ENCODE results near the gene LDHB.
"Not testable (repeated sequence)": the region's sequence is repeated elsewhere in the genome, so short reads cannot be mapped to it uniquely, and the experiment has no call there.

LDHB gene

DNA sequence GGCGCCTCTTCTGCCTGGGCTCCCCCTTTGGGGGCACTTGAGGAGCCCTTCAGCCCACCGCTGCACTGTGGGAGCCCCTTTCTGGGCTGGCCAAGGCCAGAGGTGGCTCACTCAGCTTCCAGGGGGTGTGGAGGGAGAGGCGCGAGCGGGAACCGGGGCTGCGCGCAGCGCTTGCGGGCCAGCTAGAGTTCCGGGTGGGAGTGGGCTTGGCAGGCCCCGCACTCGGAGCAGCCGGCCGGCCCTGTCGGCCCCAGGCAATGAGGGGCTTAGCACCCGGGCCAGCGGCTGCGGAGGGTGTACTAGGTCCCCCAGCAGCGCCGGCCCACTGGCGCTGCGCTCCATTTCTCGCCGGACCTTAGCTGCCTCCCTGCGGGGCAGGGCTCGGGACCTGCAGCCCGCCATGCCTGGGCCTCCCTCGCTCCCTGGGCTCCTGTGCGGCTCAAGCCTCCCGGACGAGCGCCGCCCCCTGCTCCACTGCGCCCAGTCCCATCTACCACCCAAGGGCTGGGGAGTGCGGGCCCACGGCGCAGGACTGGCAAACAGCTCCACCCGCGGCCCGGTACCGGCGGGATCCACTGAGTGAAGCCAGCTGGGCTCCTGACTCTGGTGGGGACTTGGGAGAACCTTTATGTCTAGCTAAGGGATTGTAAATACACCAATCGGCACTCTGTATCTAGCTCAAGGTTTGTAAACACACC is 3.9 kb upstream of the LDHB start:
- DNase-seq = not testable (repeated sequence)

GRCh38 chr12:21659383-21659782 is 1.7 kb upstream of the LDHB start:
- DNase-seq = no peak

- DNase-seq = peak; percentile 83
Measured at GRCh38 chr12:21656905-21657325, 727 bp downstream of the LDHB start.

GRCh38 chr12:21655591-21655990 is 2.1 kb downstream of the LDHB start:
- DNase-seq = no peak

DNA sequence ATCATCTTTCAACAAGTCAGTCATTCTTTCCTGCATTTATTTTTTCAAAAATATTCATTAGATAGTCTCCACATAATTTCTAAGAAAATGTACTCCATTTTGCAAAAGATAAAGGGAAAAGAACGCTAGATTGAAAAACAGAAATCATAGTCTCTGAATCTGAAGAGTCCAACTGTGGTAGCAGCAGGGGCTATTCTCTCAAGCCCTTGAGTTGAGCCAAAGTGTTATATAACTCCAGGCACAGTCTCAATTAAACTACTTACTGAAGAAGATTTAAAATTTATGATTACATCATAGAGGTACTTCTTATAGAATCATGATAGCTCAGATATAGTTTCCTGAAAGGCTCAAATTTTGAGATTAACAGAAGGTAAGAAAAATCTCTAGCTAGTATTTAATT is 5.8 kb downstream of the LDHB start:
- DNase-seq = no peak

DNA sequence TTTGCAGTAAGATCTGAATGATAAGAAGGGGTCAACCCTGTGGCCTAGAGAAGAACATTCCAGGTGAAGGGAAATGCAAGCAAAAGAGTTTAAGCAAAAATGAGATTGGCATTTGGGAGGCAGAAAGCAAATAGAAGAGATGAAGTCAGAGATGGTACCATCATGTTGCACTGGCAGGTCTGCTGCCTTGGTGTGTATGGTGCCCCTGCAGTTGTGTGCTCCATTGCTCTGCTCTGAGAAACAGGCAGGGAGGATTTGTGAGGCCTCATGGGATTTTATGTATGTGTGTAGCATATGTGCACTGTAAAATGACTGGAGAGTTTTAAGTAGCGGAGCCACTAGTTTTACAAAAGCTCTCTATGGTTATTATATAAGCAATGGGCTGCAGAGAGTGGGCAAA is 6.6 kb downstream of the LDHB start:
- DNase-seq = no peak

- no peak for DNase-seq
Measured at GRCh38 chr12:21649034-21649433, 8.6 kb downstream of the LDHB start.

DNA sequence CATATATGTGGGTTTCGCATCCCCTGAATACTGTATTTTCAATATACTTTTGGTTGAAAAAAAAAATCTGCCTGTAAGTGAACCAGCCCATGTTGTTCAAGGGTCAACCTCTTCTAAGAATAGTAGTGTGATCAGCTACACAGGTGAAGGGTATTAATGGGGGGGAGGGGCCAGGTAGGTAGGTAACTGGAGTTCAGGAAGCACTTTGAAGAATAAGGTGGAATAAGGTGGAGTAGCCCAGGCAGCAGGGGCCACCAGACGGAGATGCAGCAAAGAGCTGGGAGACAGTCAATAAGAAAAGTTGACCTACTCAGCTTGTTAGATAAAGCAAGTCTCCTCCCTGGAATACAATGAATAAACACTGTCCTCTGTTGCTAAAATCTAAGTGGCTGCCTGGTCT is 9.3 kb downstream of the LDHB start:
- no peak for DNase-seq

- DNase-seq = no peak
Measured at GRCh38 chr12:21647179-21647578, 10.5 kb downstream of the LDHB start.

- DNase-seq = not testable (repeated sequence)
Measured at GRCh38 chr12:21645041-21645500, 12.6 kb downstream of the LDHB start.

GRCh38 chr12:21644516-21644915 is 13.1 kb downstream of the LDHB start:
- no peak for DNase-seq

DNA sequence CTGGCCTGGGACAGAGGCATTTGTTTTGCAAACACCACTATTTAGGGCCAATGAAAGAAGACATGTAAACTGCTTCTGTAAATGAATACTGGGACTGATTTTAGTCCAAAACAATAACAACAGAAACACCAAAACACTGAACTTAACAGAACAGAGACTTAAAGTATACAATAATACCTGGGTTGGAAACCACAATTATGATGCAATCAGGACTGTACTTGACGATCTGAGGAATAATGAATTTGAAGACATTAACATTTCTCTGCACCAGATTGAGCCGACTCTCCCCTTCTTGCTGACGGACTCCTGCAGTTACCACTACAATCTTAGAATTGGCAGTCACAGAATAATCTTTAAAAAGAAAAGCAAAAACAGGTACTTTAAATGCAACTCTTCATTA is 13.9 kb downstream of the LDHB start:
- DNase-seq = no peak

DNA sequence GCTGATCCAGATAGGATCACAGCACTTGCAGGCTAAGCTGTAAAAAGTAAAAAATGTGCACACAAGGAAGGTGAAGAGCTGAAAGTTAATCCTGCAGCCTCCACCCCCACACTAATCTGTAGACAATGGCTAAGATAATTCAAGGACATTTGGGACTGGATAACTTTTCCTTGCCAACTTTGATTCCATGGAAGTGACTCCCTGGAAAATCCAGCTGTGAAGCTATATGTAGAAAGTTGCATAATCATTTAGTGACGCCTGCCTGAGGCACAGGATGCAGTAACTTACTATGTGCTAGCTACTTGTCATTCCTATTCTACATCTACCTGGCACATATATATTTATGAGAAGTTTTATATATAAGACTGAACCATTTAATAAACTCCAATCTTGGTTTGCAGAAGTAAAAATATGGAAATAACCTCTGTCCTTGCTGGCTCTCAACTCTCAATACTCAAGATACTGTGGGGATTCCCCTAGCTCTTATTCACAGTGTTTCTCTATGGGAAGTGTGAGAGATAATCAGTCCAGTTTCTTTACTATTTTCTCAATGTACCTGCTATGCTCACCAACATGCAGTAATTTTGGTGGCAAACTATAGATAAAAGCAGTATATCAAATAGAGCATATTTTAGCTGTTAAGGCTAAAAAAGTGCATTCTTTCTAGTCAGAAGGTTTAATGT is 14.8 kb downstream of the LDHB start:
- DNase-seq = no peak

DNA sequence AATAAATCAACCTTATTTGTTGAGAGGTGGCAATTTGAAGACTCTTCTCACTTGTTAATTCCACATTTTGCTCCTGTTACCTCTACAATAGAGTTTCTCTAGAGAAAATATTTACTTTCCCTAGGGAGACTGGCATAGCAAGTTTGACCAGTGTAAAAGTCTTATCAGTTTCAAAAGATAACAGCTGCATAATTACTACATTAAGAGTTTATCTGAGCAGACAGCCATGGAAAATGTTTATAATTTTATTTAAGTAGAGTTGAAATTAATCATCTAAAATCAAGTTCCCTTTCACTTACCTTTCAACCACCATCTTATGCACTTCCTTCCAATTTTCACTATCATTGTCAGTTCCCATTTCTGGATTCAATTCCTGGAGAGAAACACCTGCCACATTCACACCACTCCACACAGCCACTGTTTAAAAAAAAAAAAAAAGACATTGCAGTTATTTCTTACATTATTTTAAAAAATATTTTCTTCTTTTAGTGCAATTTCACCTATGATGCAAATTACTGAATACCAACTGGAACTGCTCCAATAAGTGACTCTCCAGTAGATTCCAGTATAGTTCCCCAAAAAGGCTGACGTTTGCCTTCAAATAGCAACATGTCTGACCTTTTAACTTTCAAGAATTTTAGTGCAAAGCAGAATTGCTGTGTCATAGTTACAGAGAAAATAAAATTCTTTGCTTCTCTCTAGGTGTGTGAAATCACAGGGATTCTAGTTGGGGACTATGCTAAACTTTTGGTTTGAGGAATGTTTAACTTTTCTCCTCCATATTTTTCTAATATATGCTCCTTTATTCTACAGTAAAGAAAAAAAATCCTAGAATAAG is 19.4 kb downstream of the LDHB start:
- DNase-seq = no peak

DNA sequence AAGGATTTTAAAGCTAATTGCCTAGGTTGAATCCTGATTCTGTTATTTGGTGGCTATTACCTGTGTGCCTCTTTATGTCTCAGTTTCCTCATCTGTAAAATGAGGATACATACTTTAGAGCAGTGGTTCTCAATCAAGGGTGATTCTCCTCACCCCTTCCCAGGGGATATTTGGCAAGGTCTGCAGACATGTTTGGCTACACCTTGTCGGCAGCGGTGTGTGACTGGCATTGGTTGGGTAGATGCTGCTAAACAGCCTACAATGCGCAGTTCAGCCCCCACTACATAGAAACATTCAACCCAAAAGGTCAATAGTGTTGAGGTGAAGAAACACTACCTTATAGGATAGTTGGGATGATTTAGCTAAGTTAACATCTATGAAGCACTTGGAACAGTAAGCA is 23.4 kb downstream of the LDHB start:
- DNase-seq = no peak

DNA sequence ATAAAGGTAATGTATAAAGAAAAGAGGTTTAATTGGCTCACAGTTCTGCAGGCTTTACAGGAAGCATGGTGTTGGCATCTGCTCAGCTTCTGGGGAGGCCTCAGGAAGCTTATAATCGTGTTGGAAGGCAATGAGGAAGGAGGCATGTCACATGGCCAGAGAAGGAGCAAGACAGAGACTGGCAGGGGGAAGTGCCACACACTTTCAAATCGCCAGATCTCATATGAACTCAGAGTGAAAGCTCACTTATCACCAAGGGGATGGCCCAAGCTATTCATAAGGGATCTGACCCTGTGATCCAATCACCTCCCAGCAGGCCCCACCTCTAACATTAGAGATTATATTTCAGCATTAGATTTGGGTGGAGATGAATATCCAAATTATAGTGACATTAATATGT is 26.3 kb downstream of the LDHB start:
- DNase-seq = no peak

DNA sequence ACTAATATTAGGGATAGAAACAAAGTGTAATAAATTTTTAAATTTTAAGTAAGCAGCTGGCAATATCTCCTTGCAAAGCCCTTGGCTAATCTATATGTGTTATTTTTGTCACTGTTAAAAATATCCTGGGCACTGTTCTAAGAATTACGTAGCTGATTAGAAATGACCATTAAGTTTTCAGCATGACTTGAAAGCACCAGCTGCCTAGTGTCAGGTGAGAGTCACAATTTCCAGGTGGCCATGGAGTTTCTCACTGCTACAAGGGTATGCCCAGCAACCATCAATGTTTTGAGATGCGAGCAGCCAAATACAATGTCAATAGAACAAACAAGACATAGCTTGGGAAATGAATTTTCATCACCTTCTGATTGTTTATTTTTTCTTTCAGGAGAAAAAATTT is 29.7 kb downstream of the LDHB start:
- DNase-seq = no peak

- no peak for DNase-seq
Measured at GRCh38 chr12:21618566-21618965, 39.1 kb downstream of the LDHB start.

GRCh38 chr12:21617030-21617429 is 40.6 kb downstream of the LDHB start:
- DNase-seq = no peak

DNA sequence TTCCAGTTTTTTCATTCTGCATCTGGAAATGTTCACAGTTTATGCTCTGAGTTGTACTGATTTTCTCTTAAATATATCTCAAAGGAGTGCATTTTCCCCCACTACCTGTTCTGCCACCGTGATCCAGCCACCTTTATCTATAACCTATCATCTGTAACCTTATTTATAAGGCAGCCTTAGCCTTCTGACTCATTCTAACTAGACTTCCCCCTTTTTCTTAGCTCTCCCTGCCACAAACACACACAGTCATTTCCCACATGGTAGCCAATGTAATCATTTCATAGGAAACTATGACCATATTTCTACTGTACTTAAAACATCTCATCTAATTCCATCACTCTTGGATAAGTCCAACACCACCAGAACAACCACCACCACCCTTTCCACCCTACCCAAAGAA is 42.2 kb downstream of the LDHB start:
- DNase-seq = no peak

- no peak for DNase-seq
Measured at GRCh38 chr12:21614506-21614905, 43.1 kb downstream of the LDHB start.

DNA sequence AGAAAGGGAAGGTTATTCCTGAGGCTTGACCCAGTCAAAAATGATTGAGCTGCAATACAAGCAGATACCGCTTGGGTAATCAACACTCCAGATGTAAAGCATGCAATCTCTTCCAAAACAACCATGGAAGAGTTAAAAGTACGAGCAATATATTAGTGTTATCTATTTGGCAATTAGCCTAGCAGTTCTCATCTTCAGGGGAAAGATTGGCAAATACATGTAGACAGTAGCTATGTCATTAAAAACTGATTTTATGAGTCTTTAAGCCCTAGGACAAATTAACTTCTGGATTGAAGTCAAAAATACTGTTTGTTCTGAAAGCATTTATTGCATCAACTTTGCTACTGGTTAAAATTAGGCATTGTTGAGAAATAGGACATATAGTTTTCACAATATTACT is 43.7 kb downstream of the LDHB start:
- DNase-seq = no peak

DNA sequence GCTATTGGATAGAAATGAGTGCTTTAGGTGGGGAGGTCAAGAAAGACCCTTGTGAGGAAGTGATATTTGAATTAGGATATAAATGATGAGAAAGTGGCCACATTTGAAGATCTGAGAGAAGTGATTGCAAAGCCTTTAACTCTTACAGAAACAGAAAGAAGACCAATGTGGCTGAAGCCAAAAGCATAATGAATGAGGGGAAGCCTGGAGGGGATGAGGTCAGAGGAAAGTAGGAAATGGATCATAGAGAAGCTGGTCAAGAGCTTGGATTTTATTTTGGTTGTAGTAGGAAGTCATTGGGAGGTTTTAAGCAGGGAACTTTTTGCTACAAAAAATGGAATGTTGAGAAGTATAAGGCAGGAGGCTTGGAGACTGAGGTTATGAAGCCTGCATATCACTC is 49.4 kb downstream of the LDHB start:
- no peak for DNase-seq

DNA sequence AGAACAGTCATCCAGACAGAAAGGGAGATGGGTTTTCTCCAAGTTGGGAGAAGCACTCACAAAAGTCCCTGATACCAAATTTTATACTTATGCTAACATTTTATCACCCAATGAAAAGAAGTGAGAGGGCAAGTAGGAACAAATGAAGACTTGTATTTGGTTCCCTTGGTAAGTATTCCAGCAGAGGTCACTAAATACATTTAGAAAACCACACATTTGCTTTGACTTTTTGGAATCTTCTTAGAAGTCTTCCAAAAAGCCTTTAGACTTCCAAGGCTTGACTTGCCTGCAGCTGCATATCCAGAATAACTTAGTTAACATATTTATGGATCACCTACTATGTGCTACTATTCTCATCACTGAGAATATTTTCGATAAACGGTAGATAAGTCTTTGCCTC is 49.9 kb downstream of the LDHB start:
- DNase-seq = no peak
